C4-2B (cell line): ENCODE data around the gene TRABD2A.

Experiments used
- CTCF ChIP-seq: fragments of 450-650 bp; conservative IDR thresholded peaks from 2 replicates; pipeline ENCODE4 v1.5.1; 2017; ENCODE audit warnings: mild to moderate bottlenecking
- ZFX ChIP-seq: fragments of 450-650 bp; IDR thresholded peaks from 2 replicates; pipeline ENCODE4 v1.6.1; 2017

DNA sequence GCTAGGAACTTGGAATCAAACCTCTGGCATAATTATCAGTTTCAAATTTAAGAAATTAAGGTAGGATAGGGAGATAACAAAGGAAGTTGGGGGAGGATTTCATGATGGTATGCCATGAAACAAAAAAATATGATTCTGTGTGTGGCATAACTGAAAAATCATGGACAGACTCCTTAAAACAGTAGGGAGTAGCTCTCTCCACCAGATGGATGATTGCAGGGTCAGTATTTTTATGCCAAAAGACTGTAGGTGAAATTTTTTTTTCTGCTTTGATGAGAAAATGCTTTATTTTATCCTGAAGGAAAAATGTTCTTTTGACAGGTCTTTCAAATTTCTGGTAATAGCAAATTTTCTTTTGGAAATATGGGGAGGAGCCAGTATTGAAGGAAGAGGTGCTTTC lies 94.3 kb downstream of the TRABD2A start:
- no peak for TF ChIP-seq CTCF
- no peak for TF ChIP-seq ZFX
